CD8-positive, alpha-beta memory T cell (primary cell): ENCODE data around the gene AFF4. TPM values are rescaled to one million over a fixed set of nuclear protein-coding genes. Genes with fewer than 3 reads are reported as not detected.

Experiments used
- CTCF ChIA-PET: fragments of 350-600 bp; sonication (Branson Sonifier 250); formaldehyde crosslinking; loops from one replicate; lab custom pipeline; 2021; ENCODE audit warnings: antibody characterized with exemption; lab: Charles Lee
- POLR2A ChIA-PET: fragments of 350-600 bp; sonication (Branson Sonifier 250); formaldehyde crosslinking; loops from one replicate; lab custom pipeline; 2021; ENCODE audit warnings: antibody characterized with exemption; lab: Charles Lee
- DNase-seq, 5 donors: peaks; one replicate each; pipeline versions ENCODE4 v3.0.0 to v3.0.0-alpha.2; 2020 to 2022; ENCODE audit warnings: mixed read lengths in 1 of 5
- H3K27ac ChIP-seq: one replicate; pipeline ENCODE4 v1.7.0; 2013; ENCODE audit warnings: low read depth, mild to moderate bottlenecking, low read length, moderate library complexity
- H3K27me3 ChIP-seq: 2 replicates; pipeline ENCODE4 v1.7.0; 2013; ENCODE audit warnings: low read length, mild to moderate bottlenecking; ENCODE audit not compliant: insufficient read depth, poor library complexity, severe bottlenecking
- H3K36me3 ChIP-seq: 2 replicates; pipeline ENCODE4 v1.7.0; 2013; ENCODE audit warnings: mild to moderate bottlenecking, low read length, moderate library complexity; ENCODE audit not compliant: insufficient read depth
- H3K4me1 ChIP-seq: 2 replicates; pipeline ENCODE4 v1.7.0; 2013; ENCODE audit warnings: mild to moderate bottlenecking, low read length, moderate library complexity; ENCODE audit not compliant: insufficient read depth
- H3K4me3 ChIP-seq: 2 replicates; pipeline ENCODE4 v1.7.0; 2013; ENCODE audit warnings: mild to moderate bottlenecking, low read length
- H3K9me3 ChIP-seq: 2 replicates; pipeline ENCODE4 v1.7.0; 2013; ENCODE audit warnings: mild to moderate bottlenecking, low read length
- H3K27ac Mint-ChIP-seq, 8 donors: one replicate each; pipeline ENCODE4 v1.8.0; 2020 to 2021; ENCODE audit warnings: mixed read lengths in 8 of 8, mild to moderate bottlenecking in 6 of 8, inconsistent platforms in 3 of 8, moderate library complexity in 3 of 8
- H3K27me3 Mint-ChIP-seq, 2 donors: one replicate each; pipeline ENCODE4 v1.8.0; 2020 to 2021; ENCODE audit warnings: mixed read lengths in 2 of 2, mild to moderate bottlenecking in 1 of 2, moderate library complexity in 1 of 2
- H3K36me3 Mint-ChIP-seq, 3 donors: one replicate each; pipeline ENCODE4 v1.8.0; 2020 to 2021; ENCODE audit warnings: mixed read lengths in 3 of 3, inconsistent platforms in 1 of 3, mild to moderate bottlenecking in 1 of 3
- H3K4me1 Mint-ChIP-seq, 3 donors: one replicate each; pipeline ENCODE4 v1.8.0; 2020 to 2021; ENCODE audit warnings: mixed read lengths in 3 of 3, inconsistent platforms in 1 of 3, mild to moderate bottlenecking in 1 of 3
- H3K4me3 Mint-ChIP-seq, 7 donors: one replicate each; pipeline ENCODE4 v1.8.0; 2020 to 2021; ENCODE audit warnings: mixed read lengths in 7 of 7, mild to moderate bottlenecking in 6 of 7, moderate library complexity in 4 of 7, inconsistent platforms in 2 of 7
- H3K9me3 Mint-ChIP-seq, 5 donors: one replicate each; pipeline ENCODE4 v1.8.0; 2020 to 2022; ENCODE audit warnings: mixed read lengths in 5 of 5, mild to moderate bottlenecking in 3 of 5, moderate library complexity in 2 of 5, inconsistent platforms in 1 of 5
- polyA plus RNA-seq: library from polyadenylated mRNA; unstranded; fragments of 300-500 nt; fragmentation: Illumina TruSeq; gene quantifications from one replicate; pipeline ENCODE4 v1.2.3, GENCODE V29; 2021
- total RNA-seq, 2 experiments: library from RNA; stranded (reverse); gene quantifications; one replicate each; pipeline ENCODE4 v1.2.3, GENCODE V29; 2021

AFF4 gene
- total and polyA plus RNA-seq, 3 experiments from 2014 or later = 17.5 to 28.8 (median 26.3) TPM

- no peak overlapping the region for H3K4me3 Mint-ChIP-seq
These were observed 66.7 kb downstream of the AFF4 start for GRCh38 chr5:132896685-132897084.

GRCh38 chr5:132895719-132896305 lies 67.6 kb downstream of the AFF4 start:
- Histone ChIP-seq H3K36me3 (peaks cover 47% of the 10 kb centered on the region), H3K27me3 (no peaks in the 10 kb centered on the region), H3K4me3 (no peak overlapping the region), H3K27ac (no peak overlapping the region), H3K9me3 (no peaks in the 10 kb centered on the region), H3K4me1 (no peaks in the 10 kb centered on the region)
- Mint-ChIP-seq H3K4me3 (no peak overlapping the region), H3K36me3 (peaks cover 18 to 84% (median 26%) of the 10 kb centered on the region in 3 donors), H3K4me1 (peaks cover 0 to 20% (median 2%) of the 10 kb centered on the region in 3 donors), H3K27ac (peak overlapping the region in 5 of 8 donors; percentile 17 to 48 (median 44)), H3K9me3 (no peaks in the 10 kb centered on the region), H3K27me3 (no peaks in the 10 kb centered on the region)
- ChIA-PET CTCF (no interaction called here), POLR2A (interaction anchor here (0.6 kb wide), 1 partner anchor 75 kb away, joined by 6 read pairs; no protein-coding TSS in a partner anchor)
- DNase-seq = no peak

More at GRCh38 chr5:132896685-132897084, 66.7 kb downstream of the AFF4 start:
- no peak for DNase-seq
- Mint-ChIP-seq H3K9me3 (no peaks in the 10 kb centered on the region), H3K36me3 (peaks cover 18 to 87% (median 30%) of the 10 kb centered on the region in 3 donors), H3K27ac (peak overlapping the region in 4 of 8 donors; percentile 39 to 88 (median 70)), H3K4me1 (peaks cover 0 to 20% (median 2%) of the 10 kb centered on the region in 3 donors), H3K27me3 (no peaks in the 10 kb centered on the region)
- no peak overlapping the region for H3K4me3 ChIP-seq
- CTCF ChIA-PET = no interaction called here
- H3K27ac ChIP-seq = no peak overlapping the region
- no peaks in the 10 kb centered on the region for H3K27me3 ChIP-seq
- H3K36me3 ChIP-seq = peaks cover 46% of the 10 kb centered on the region
- H3K9me3 ChIP-seq = no peaks in the 10 kb centered on the region
- no peaks in the 10 kb centered on the region for H3K4me1 ChIP-seq
- POLR2A ChIA-PET = no interaction called here

GRCh38 chr5:132890817-132891216 lies 72.6 kb downstream of the AFF4 start:
- Histone ChIP-seq H3K27ac (no peak overlapping the region), H3K9me3 (no peaks in the 10 kb centered on the region), H3K4me1 (no peaks in the 10 kb centered on the region), H3K36me3 (peaks cover 54% of the 10 kb centered on the region), H3K4me3 (no peak overlapping the region), H3K27me3 (no peaks in the 10 kb centered on the region)
- Mint-ChIP-seq H3K27ac (no peak overlapping the region), H3K36me3 (peaks cover 9 to 82% (median 19%) of the 10 kb centered on the region in 3 donors), H3K9me3 (no peaks in the 10 kb centered on the region), H3K4me1 (peaks cover 0 to 6% (median 2%) of the 10 kb centered on the region in 3 donors), H3K4me3 (no peak overlapping the region), H3K27me3 (no peaks in the 10 kb centered on the region)
- ChIA-PET CTCF (interaction anchor here (0.5 to 2.2 kb wide), 3 partner anchors 16 to 94 kb away, joined by 3 to 8 read pairs (median 3); partner anchors contain the start of gene SHROOM1), POLR2A (no interaction called here)
- no peak for DNase-seq

- Histone ChIP-seq H3K36me3 (peaks cover 46% of the 10 kb centered on the region), H3K27ac (no peak overlapping the region), H3K4me1 (no peaks in the 10 kb centered on the region), H3K9me3 (no peaks in the 10 kb centered on the region), H3K27me3 (no peaks in the 10 kb centered on the region), H3K4me3 (no peak overlapping the region)
- Mint-ChIP-seq H3K9me3 (no peaks in the 10 kb centered on the region), H3K27ac (peak overlapping the region in 1 of 8 donors; percentile 11), H3K4me1 (no peaks in the 10 kb centered on the region), H3K27me3 (no peaks in the 10 kb centered on the region), H3K4me3 (no peak overlapping the region), H3K36me3 (peaks cover 8 to 82% (median 14%) of the 10 kb centered on the region in 3 donors)
- ChIA-PET CTCF (interaction anchor here (2.2 kb wide), 1 partner anchor 60 kb away, joined by 8 read pairs; the partner anchor contains the start of gene SHROOM1), POLR2A (no interaction called here)
- no peak for DNase-seq
These were observed 73.9 kb downstream of the AFF4 start for GRCh38 chr5:132889501-132889900.

- Mint-ChIP-seq H3K4me1 (peaks cover 0 to 4% (median 2%) of the 10 kb centered on the region in 3 donors), H3K27ac (peak overlapping the region in 3 of 8 donors; percentile 7 to 52 (median 44)), H3K27me3 (no peaks in the 10 kb centered on the region), H3K4me3 (no peak overlapping the region), H3K9me3 (no peaks in the 10 kb centered on the region), H3K36me3 (peaks cover 7 to 82% (median 13%) of the 10 kb centered on the region in 3 donors)
- no peak for DNase-seq
- ChIA-PET POLR2A (no interaction called here), CTCF (no interaction called here)
- Histone ChIP-seq H3K4me1 (no peaks in the 10 kb centered on the region), H3K4me3 (no peak overlapping the region), H3K36me3 (peaks cover 34% of the 10 kb centered on the region), H3K9me3 (no peaks in the 10 kb centered on the region), H3K27me3 (no peaks in the 10 kb centered on the region), H3K27ac (no peak overlapping the region)
These were observed 76.2 kb downstream of the AFF4 start for GRCh38 chr5:132887283-132887682.

GRCh38 chr5:132886064-132886823 lies 77.2 kb downstream of the AFF4 start:
- Mint-ChIP-seq H3K36me3 (peaks cover 3 to 81% (median 12%) of the 10 kb centered on the region in 3 donors), H3K27ac (peak overlapping the region in 2 of 8 donors; percentile 22 to 38), H3K9me3 (no peaks in the 10 kb centered on the region), H3K4me1 (peaks cover 0 to 4% (median 2%) of the 10 kb centered on the region in 3 donors), H3K4me3 (no peak overlapping the region), H3K27me3 (no peaks in the 10 kb centered on the region)
- no peaks in the 10 kb centered on the region for H3K9me3 ChIP-seq
- no peaks in the 10 kb centered on the region for H3K27me3 ChIP-seq
- POLR2A ChIA-PET = no interaction called here
- H3K36me3 ChIP-seq = peaks cover 27% of the 10 kb centered on the region
- H3K4me1 ChIP-seq = no peaks in the 10 kb centered on the region
- H3K4me3 ChIP-seq = no peak overlapping the region
- H3K27ac ChIP-seq = no peak overlapping the region
- CTCF ChIA-PET = interaction anchor here (1.1 kb wide), 1 partner anchor 57 kb away, joined by 6 read pairs; the partner anchor contains the start of gene SHROOM1
- DNase-seq = no peak

- H3K27ac Mint-ChIP-seq = peak overlapping the region in 2 of 8 donors; percentile 36 to 65
- no peaks in the 10 kb centered on the region for H3K27me3 Mint-ChIP-seq
- POLR2A ChIA-PET = no interaction called here
- Histone ChIP-seq H3K4me3 (no peak overlapping the region), H3K36me3 (peaks cover 40% of the 10 kb centered on the region), H3K9me3 (no peaks in the 10 kb centered on the region), H3K27me3 (no peaks in the 10 kb centered on the region), H3K4me1 (no peaks in the 10 kb centered on the region), H3K27ac (no peak overlapping the region)
- no peaks in the 10 kb centered on the region for H3K9me3 Mint-ChIP-seq
- no peak for DNase-seq
- H3K36me3 Mint-ChIP-seq = peaks cover 3 to 83% (median 15%) of the 10 kb centered on the region in 3 donors
- CTCF ChIA-PET = no interaction called here
- peaks cover 0 to 4% (median 2%) of the 10 kb centered on the region in 3 donors for H3K4me1 Mint-ChIP-seq
- no peak overlapping the region for H3K4me3 Mint-ChIP-seq
These were observed 78.9 kb downstream of the AFF4 start for GRCh38 chr5:132884548-132884947.
